Measurements from ENCODE around the gene SLC38A3.
A peak's percentile ranks its signal among the peaks of the same experiment; 100 is the strongest.

The SLC38A3 gene

DNA sequence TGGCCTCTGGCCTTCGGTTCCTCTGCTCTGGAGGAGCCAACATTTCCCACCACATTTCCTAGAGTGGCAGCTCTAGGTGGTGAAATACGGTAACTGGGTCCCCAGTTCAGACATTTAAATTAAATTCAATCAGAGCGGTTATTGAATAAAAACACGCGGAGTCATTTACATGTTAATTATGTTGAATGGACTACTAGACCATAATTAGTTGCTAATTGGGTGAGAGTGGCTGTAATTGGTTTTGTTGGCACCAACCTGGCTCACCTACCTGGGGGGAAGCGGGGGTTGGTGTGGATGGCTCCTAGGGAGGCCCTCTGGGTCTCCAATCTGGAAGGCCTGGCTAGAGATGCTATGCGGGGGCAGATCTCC lies 37.2 kb upstream of the SLC38A3 start:
- H3K4me3 ChIP-seq (ENCODE audit: low read length): no peak overlapping the region
- H3K4me1 ChIP-seq (ENCODE audit: control insufficient read depth, low read depth, low read length): peaks cover 33% of the 10 kb centered on the region
- no peak overlapping the region for H3K23ac ChIP-seq (ENCODE audit: low read length)
- peaks cover 44% of the 10 kb centered on the region for H3K79me1 ChIP-seq (ENCODE audit: low read length)
- H2BK120ac ChIP-seq (ENCODE audit: low read depth, low read length): no peak overlapping the region
- H3K4ac ChIP-seq (ENCODE audit: low read depth, low read length): no peak overlapping the region
- H2AK5ac ChIP-seq (ENCODE audit: low read length): no peak overlapping the region
- H2BK15ac ChIP-seq (replicated peaks; ENCODE audit: low read depth): no peak overlapping the region
- H3K56ac ChIP-seq (ENCODE audit: low read length): peak overlapping the region; percentile 52
- peak overlapping the region; percentile 18 for H3K9ac ChIP-seq (ENCODE audit: low read length)
- H3K18ac ChIP-seq (ENCODE audit: low read length): no peak overlapping the region
- H4K5ac ChIP-seq (ENCODE audit: low read length): no peak overlapping the region
- no peak overlapping the region for H3K27ac ChIP-seq (ENCODE audit: low read depth, low read length)
- peaks cover 24% of the 10 kb centered on the region for H3K79me2 ChIP-seq (ENCODE audit: control insufficient read depth, insufficient read depth, low read length)
- no peaks in the 10 kb centered on the region for H3K27me3 ChIP-seq (ENCODE audit: insufficient read depth, low read length, poor library complexity)
- no peak overlapping the region for H3K4me2 ChIP-seq (ENCODE audit: low read length)
- no CpG with 5 or more reads among the region's 7 CpGs for WGBS (ENCODE audit: extremely low coverage, insufficient coverage, low lambda C conversion rate)
- H2BK5ac ChIP-seq (ENCODE audit: low read length): no peak overlapping the region
- DNase-seq: no peak
- H4K8ac ChIP-seq (ENCODE audit: low read depth, low read length): no peak overlapping the region
- no peaks in the 10 kb centered on the region for H3K36me3 ChIP-seq (ENCODE audit: control insufficient read depth, insufficient read depth, low read length)

DNA sequence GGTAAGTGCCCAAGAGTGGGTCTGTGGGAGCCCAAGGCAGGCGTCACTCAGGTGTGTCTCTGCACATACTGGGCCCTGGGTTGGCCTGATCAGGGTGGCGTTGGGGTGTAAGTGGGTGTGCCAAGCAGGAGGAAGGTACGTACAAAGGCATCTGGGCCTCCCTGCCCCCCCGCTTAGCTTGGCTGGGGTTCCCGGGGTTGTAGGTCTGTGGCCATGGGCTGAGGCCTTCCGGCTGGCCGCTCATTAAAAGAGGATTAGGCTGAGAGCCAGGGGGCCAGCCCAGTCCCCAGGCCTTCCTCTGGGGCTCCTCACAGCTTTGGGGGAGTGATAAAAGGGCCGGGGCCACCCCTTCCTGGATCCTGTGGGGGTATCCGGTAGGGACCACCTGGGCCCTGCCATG lies 36.7 kb upstream of the SLC38A3 start:
- WGBS (ENCODE audit: extremely low coverage, insufficient coverage, low lambda C conversion rate): no CpG with 5 or more reads among the region's 9 CpGs

DNA sequence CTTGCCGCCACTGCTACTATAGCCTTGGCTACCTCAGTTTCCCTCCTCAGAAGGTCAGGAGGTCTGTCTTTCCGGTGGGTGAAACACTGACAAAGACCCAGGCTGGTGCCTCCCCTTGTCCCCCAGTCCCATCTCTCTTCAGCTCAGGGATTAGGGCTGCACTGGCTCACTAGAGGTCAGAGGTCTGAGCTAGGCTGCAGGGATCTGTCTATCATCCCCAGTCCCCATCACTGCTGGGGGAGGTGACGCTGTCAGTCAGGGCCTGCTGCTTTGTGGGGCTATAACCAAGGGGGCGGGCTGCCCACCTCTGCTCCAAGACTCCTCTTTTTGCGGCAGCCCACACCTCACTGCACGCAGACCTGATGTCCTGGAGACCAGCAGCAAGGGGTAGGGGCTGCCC lies 36.3 kb upstream of the SLC38A3 start:
- Histone ChIP-seq H2BK15ac (replicated peaks; ENCODE audit: low read depth) (no peak overlapping the region), H3K4ac (ENCODE audit: low read depth, low read length) (no peak overlapping the region), H3K79me1 (ENCODE audit: low read length) (peaks cover 39% of the 10 kb centered on the region), H3K4me3 (ENCODE audit: low read length) (no peak overlapping the region), H2BK120ac (ENCODE audit: low read depth, low read length) (no peak overlapping the region), H3K23ac (ENCODE audit: low read length) (no peak overlapping the region), H2AK5ac (ENCODE audit: low read length) (no peak overlapping the region), H3K79me2 (ENCODE audit: control insufficient read depth, insufficient read depth, low read length) (peaks cover 20% of the 10 kb centered on the region), H3K36me3 (ENCODE audit: control insufficient read depth, insufficient read depth, low read length) (no peaks in the 10 kb centered on the region), H3K4me2 (ENCODE audit: low read length) (no peak overlapping the region), H2BK5ac (ENCODE audit: low read length) (no peak overlapping the region), H4K8ac (ENCODE audit: low read depth, low read length) (no peak overlapping the region), H3K56ac (ENCODE audit: low read length) (peak overlapping the region; percentile 63), H4K5ac (ENCODE audit: low read length) (no peak overlapping the region), H3K4me1 (ENCODE audit: control insufficient read depth, low read depth, low read length) (peaks cover 31% of the 10 kb centered on the region), H3K18ac (ENCODE audit: low read length) (no peak overlapping the region), H3K9ac (ENCODE audit: low read length) (no peak overlapping the region), H3K27ac (ENCODE audit: low read depth, low read length) (no peak overlapping the region), H3K27me3 (ENCODE audit: insufficient read depth, low read length, poor library complexity) (no peaks in the 10 kb centered on the region)
- no peak for DNase-seq
- no CpG with 5 or more reads among the region's 6 CpGs for WGBS (ENCODE audit: extremely low coverage, insufficient coverage, low lambda C conversion rate)

More for the DNA sequence above, 36.7 kb upstream of the SLC38A3 start:
- H3K27me3 ChIP-seq (ENCODE audit: insufficient read depth, low read length, poor library complexity): no peaks in the 10 kb centered on the region
- peaks cover 43% of the 10 kb centered on the region for H3K79me1 ChIP-seq (ENCODE audit: low read length)
- peaks cover 33% of the 10 kb centered on the region for H3K4me1 ChIP-seq (ENCODE audit: control insufficient read depth, low read depth, low read length)
- H3K4me3 ChIP-seq (ENCODE audit: low read length): no peak overlapping the region
- H2AK5ac ChIP-seq (ENCODE audit: low read length): no peak overlapping the region
- H3K36me3 ChIP-seq (ENCODE audit: control insufficient read depth, insufficient read depth, low read length): no peaks in the 10 kb centered on the region
- no peak overlapping the region for H2BK5ac ChIP-seq (ENCODE audit: low read length)
- H3K79me2 ChIP-seq (ENCODE audit: control insufficient read depth, insufficient read depth, low read length): peaks cover 24% of the 10 kb centered on the region
- no peak for DNase-seq
- no peak overlapping the region for H2BK120ac ChIP-seq (ENCODE audit: low read depth, low read length)
- H3K23ac ChIP-seq (ENCODE audit: low read length): no peak overlapping the region
- no peak overlapping the region for H3K4ac ChIP-seq (ENCODE audit: low read depth, low read length)
- no peak overlapping the region for H3K18ac ChIP-seq (ENCODE audit: low read length)
- no peak overlapping the region for H2BK15ac ChIP-seq (replicated peaks; ENCODE audit: low read depth)
- no peak overlapping the region for H3K4me2 ChIP-seq (ENCODE audit: low read length)
- no peak overlapping the region for H4K5ac ChIP-seq (ENCODE audit: low read length)
- no peak overlapping the region for H3K27ac ChIP-seq (ENCODE audit: low read depth, low read length)
- no peak overlapping the region for H4K8ac ChIP-seq (ENCODE audit: low read depth, low read length)
- H3K9ac ChIP-seq (ENCODE audit: low read length): peak overlapping the region; percentile 18
- peak overlapping the region; percentile 69 for H3K56ac ChIP-seq (ENCODE audit: low read length)

DNA sequence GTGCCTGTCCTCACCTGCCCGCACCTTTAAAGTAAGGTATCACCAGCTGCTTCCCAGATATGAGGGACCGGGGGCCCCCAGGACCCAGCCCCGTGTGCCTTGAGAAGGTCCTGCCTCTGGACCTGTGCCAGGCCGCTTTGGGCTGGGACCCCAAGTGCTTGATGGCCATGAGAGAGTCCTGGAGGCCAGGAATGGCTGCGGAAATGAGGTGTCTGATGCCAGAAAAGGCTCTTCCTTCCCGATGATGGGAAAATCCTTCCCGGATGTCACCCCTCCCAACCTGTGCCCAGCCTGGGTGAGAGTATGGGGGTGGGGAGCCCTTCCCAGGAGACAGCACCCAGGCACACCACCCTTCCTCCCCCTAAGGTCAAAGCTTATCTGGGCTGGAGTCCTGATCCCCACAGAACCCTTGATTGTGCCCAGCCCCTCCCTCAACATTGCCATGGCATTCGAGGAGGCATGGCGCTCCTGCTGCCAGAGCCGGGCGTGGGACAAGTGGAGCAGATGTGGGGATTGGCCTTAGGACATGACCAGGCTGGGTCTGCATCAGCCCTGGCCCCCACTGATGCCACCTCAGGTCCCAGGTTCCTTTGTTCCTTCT lies 35.7 kb upstream of the SLC38A3 start:
- Histone ChIP-seq H4K8ac (ENCODE audit: low read depth, low read length) (no peak overlapping the region), H3K79me1 (ENCODE audit: low read length) (peaks cover 38% of the 10 kb centered on the region), H3K18ac (ENCODE audit: low read length) (no peak overlapping the region), H3K4ac (ENCODE audit: low read depth, low read length) (no peak overlapping the region), H2BK120ac (ENCODE audit: low read depth, low read length) (no peak overlapping the region), H2AK5ac (ENCODE audit: low read length) (no peak overlapping the region), H3K27me3 (ENCODE audit: insufficient read depth, low read length, poor library complexity) (no peaks in the 10 kb centered on the region), H3K4me1 (ENCODE audit: control insufficient read depth, low read depth, low read length) (peaks cover 31% of the 10 kb centered on the region), H2BK5ac (ENCODE audit: low read length) (no peak overlapping the region), H3K79me2 (ENCODE audit: control insufficient read depth, insufficient read depth, low read length) (peaks cover 19% of the 10 kb centered on the region), H2BK15ac (replicated peaks; ENCODE audit: low read depth) (no peak overlapping the region), H4K5ac (ENCODE audit: low read length) (no peak overlapping the region), H3K27ac (ENCODE audit: low read depth, low read length) (no peak overlapping the region), H3K9ac (ENCODE audit: low read length) (no peak overlapping the region), H3K56ac (ENCODE audit: low read length) (no peak overlapping the region), H3K36me3 (ENCODE audit: control insufficient read depth, insufficient read depth, low read length) (no peaks in the 10 kb centered on the region), H3K23ac (ENCODE audit: low read length) (no peak overlapping the region), H3K4me2 (ENCODE audit: low read length) (no peak overlapping the region), H3K4me3 (ENCODE audit: low read length) (no peak overlapping the region)
- DNase-seq: no peak
- WGBS (ENCODE audit: extremely low coverage, insufficient coverage, low lambda C conversion rate): no CpG with 5 or more reads among the region's 11 CpGs

DNA sequence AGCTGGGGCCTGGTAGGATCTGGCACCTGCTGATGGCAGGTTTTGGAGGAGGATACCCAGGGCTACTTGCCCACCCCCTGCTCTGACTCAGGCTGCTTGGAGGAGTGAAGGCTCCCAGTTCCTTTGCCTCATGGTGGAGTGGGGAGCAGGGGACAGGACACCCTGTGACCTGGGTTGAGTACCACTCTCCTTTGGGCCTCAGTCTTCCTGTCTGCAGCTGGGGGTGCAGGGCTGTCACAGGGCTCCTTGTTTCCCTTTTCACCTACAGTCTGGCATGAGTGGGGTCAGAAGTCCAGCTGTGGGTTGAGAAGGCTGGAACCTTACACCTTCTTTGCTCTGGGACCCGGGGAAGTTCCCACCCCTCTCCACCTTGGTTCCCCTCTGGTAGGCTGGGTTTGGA lies 35.2 kb upstream of the SLC38A3 start:
- Histone ChIP-seq H3K79me2 (ENCODE audit: control insufficient read depth, insufficient read depth, low read length) (peaks cover 19% of the 10 kb centered on the region), H3K4me1 (ENCODE audit: control insufficient read depth, low read depth, low read length) (peaks cover 31% of the 10 kb centered on the region), H3K79me1 (ENCODE audit: low read length) (peaks cover 35% of the 10 kb centered on the region), H4K5ac (ENCODE audit: low read length) (no peak overlapping the region), H3K4ac (ENCODE audit: low read depth, low read length) (no peak overlapping the region), H2BK5ac (ENCODE audit: low read length) (no peak overlapping the region), H3K18ac (ENCODE audit: low read length) (no peak overlapping the region), H3K36me3 (ENCODE audit: control insufficient read depth, insufficient read depth, low read length) (no peaks in the 10 kb centered on the region), H3K27ac (ENCODE audit: low read depth, low read length) (no peak overlapping the region), H2BK15ac (replicated peaks; ENCODE audit: low read depth) (no peak overlapping the region), H4K8ac (ENCODE audit: low read depth, low read length) (no peak overlapping the region), H2BK120ac (ENCODE audit: low read depth, low read length) (no peak overlapping the region), H3K27me3 (ENCODE audit: insufficient read depth, low read length, poor library complexity) (no peaks in the 10 kb centered on the region), H3K4me2 (ENCODE audit: low read length) (no peak overlapping the region), H3K9ac (ENCODE audit: low read length) (no peak overlapping the region), H3K56ac (ENCODE audit: low read length) (no peak overlapping the region), H2AK5ac (ENCODE audit: low read length) (no peak overlapping the region), H3K4me3 (ENCODE audit: low read length) (no peak overlapping the region), H3K23ac (ENCODE audit: low read length) (no peak overlapping the region)
- DNase-seq: no peak
- no CpG with 5 or more reads among the region's 1 CpG for WGBS (ENCODE audit: extremely low coverage, insufficient coverage, low lambda C conversion rate)

DNA sequence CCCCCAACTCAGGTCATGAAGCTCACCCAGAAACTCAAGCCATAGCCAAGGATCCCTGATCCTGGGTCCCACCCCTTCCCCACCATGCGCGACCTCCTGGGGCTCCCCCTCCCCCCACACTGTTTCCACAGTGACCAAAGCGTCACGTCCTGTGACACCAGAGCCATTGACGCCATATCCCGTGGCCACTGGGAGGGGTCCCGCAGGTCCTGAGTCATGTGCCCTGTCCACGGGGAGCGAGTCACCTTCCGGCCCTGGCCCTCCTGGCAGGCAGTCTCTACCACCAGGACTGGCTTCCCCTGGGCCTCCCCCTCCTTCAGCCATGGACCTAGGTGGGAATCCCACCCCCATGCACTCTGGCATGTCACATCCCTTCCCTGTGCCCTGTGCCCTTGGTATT lies 34.4 kb upstream of the SLC38A3 start:
- no peak overlapping the region for H3K18ac ChIP-seq (ENCODE audit: low read length)
- H2BK5ac ChIP-seq (ENCODE audit: low read length): no peak overlapping the region
- no peak overlapping the region for H2BK15ac ChIP-seq (replicated peaks; ENCODE audit: low read depth)
- H3K79me1 ChIP-seq (ENCODE audit: low read length): peaks cover 31% of the 10 kb centered on the region
- WGBS (ENCODE audit: extremely low coverage, insufficient coverage, low lambda C conversion rate): no CpG with 5 or more reads among the region's 10 CpGs
- H3K36me3 ChIP-seq (ENCODE audit: control insufficient read depth, insufficient read depth, low read length): peaks cover under 1% of the 10 kb centered on the region
- H2BK120ac ChIP-seq (ENCODE audit: low read depth, low read length): no peak overlapping the region
- H3K56ac ChIP-seq (ENCODE audit: low read length): no peak overlapping the region
- no peak overlapping the region for H3K4me2 ChIP-seq (ENCODE audit: low read length)
- no peaks in the 10 kb centered on the region for H3K27me3 ChIP-seq (ENCODE audit: insufficient read depth, low read length, poor library complexity)
- no peak overlapping the region for H3K23ac ChIP-seq (ENCODE audit: low read length)
- no peak overlapping the region for H3K4me3 ChIP-seq (ENCODE audit: low read length)
- H3K4ac ChIP-seq (ENCODE audit: low read depth, low read length): no peak overlapping the region
- no peak overlapping the region for H4K5ac ChIP-seq (ENCODE audit: low read length)
- no peak overlapping the region for H3K27ac ChIP-seq (ENCODE audit: low read depth, low read length)
- no peak overlapping the region for H3K9ac ChIP-seq (ENCODE audit: low read length)
- no peak overlapping the region for H4K8ac ChIP-seq (ENCODE audit: low read depth, low read length)
- peaks cover 26% of the 10 kb centered on the region for H3K4me1 ChIP-seq (ENCODE audit: control insufficient read depth, low read depth, low read length)
- no peak overlapping the region for H2AK5ac ChIP-seq (ENCODE audit: low read length)
- DNase-seq: no peak
- peaks cover 18% of the 10 kb centered on the region for H3K79me2 ChIP-seq (ENCODE audit: control insufficient read depth, insufficient read depth, low read length)
